D721Med (cell line): ENCODE measurements around the gene IPCEF1.

ENCODE experiments used
- DNase-seq: peaks from one replicate; pipeline ENCODE4 v3.0.0; 2011; ENCODE audit warnings: low spot score; ENCODE audit not compliant: insufficient read length
- FAIRE-seq: peaks from 2 replicates; lab custom pipeline; 2011; peaks lifted over from hg19 to GRCh38; lab: Jason Lieb, UNC
- CTCF ChIP-seq: IDR thresholded peaks from 2 replicates; pipeline ENCODE4 v1.5.1; 2012; ENCODE audit warnings: mild to moderate bottlenecking, control low read depth; ENCODE audit not compliant: insufficient read depth; ENCODE audit errors: missing control alignments

The IPCEF1 gene

GRCh38 chr6:154267508-154268106 is 89.0 kb downstream of the IPCEF1 start:
- DNase-seq (no peak), FAIRE-seq (no peak)
- TF ChIP-seq CTCF = no peak

GRCh38 chr6:154266560-154267099 is 90.0 kb downstream of the IPCEF1 start:
- FAIRE-seq (no peak), DNase-seq (no peak)
- TF ChIP-seq CTCF = no peak

DNA sequence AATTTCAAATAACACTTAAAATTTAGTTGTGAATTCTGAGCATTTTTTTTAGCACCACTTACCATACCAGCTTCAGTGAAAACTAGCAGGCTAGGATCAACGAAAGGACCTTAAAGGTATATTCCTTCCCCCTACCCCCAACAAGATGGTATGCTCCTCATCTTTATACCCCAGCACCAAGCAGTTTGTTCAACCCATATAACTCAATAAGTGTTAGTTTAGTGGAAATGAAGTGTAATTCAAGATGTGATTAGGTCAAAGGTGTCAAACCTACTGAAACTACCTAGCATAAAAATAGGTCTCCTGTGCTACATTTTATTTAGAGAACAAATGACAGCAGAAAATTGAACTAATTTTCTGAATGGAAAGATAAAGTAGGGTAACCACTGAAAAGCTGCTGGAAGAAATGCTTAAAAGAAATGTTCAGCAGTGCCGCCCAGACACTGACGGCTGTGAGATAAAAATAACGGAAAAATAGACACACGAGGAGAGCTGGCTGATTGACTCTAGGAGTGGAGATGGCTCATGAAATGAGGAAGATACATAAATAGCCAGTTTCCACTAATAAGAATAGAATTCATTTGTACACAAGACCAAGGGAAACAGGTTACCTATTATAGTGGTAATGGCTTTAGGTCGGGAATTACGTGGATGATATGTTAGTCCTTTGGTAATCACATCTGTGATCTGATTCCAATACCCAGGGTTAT is 94.8 kb downstream of the IPCEF1 start:
- no peak for TF ChIP-seq CTCF
- FAIRE-seq (no peak), DNase-seq (no peak)

GRCh38 chr6:154258064-154258757 is 98.4 kb downstream of the IPCEF1 start:
- DNase-seq = no peak
- FAIRE-seq = no peak
- TF ChIP-seq CTCF = no peak

- DNase-seq (no peak), FAIRE-seq (no peak)
Observed at GRCh38 chr6:154257067-154257466, 99.5 kb downstream of the IPCEF1 start.

DNA sequence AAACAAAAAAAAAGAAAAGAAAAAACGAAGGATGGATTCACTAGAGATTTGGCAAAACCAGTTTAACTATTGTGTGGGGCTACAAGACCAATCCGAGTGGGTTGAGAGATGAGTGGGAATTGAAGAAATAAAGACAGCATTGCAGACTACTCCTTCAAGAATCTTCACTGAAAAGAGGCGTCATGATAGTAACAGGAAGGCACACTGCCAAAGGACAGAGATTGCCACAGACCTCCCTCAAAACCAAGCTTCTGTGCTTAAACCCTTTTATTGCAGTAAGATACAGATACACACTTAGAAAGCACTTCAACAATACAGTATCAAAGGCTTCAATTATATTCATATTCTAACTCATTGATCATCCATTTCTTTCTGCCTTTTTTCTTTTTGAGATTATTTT is 103.9 kb downstream of the IPCEF1 start:
- TF ChIP-seq CTCF = no peak
- DNase-seq (no peak), FAIRE-seq (no peak)

More at GRCh38 chr6:154257067-154257466, 99.5 kb downstream of the IPCEF1 start:
- TF ChIP-seq CTCF = no peak

DNA sequence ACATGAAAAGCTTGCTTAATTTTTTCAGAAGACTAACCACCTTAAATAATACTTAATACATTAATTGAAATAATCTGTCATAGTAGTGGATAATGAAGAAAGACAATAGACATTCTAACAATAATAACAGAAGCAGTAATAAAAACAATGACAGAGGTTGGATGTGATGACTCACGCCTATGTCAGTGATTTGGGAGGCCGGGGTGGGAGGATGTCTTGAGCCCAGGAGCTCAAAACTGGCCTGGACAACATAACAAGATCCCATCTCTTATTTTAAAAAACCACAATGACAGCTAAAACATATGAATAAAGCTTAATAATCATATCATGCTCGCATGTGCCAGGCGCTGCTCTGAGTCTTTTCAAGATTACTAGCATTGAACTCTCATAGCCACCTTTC is 105.5 kb downstream of the IPCEF1 start:
- no peak for TF ChIP-seq CTCF
- DNase-seq (no peak), FAIRE-seq (no peak)
